ENCODE measurements around the gene SLC1A6.

The SLC1A6 gene

DNA sequence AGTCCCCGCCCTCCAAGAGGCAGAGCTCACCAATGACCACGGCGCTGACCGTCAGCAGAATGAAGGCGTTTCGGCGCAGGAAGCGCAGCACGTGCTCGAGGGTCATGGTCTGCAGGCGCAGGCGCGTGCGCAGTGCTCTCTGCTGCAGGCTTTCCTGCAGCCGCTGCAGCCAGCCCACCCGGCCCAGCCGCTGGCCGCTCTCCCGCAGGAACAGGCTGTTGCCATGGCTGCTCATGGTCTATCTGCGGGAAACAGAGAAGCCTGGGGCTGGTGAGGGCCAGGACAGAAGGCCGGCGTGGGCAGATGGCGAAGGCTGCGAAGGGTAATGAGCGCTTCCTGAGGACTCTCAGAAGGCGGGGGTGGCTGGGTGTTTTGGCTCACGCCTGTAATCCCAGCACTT lies 7.0 kb downstream of the SLC1A6 start:
- no peak overlapping the region for H3K9ac ChIP-seq (ENCODE audit: low read length)
- TF ChIP-seq, protein P1, sequence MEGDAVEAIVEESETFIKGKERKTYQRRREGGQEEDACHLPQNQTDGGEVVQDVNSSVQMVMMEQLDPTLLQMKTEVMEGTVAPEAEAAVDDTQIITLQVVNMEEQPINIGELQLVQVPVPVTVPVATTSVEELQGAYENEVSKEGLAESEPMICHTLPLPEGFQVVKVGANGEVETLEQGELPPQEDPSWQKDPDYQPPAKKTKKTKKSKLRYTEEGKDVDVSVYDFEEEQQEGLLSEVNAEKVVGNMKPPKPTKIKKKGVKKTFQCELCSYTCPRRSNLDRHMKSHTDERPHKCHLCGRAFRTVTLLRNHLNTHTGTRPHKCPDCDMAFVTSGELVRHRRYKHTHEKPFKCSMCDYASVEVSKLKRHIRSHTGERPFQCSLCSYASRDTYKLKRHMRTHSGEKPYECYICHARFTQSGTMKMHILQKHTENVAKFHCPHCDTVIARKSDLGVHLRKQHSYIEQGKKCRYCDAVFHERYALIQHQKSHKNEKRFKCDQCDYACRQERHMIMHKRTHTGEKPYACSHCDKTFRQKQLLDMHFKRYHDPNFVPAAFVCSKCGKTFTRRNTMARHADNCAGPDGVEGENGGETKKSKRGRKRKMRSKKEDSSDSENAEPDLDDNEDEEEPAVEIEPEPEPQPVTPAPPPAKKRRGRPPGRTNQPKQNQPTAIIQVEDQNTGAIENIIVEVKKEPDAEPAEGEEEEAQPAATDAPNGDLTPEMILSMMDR (IDR thresholded peaks at IDR 0.05; ENCODE audit: low read length), result no peak
- TF ChIP-seq EZH2 (IDR thresholded peaks at IDR 0.05; ENCODE audit: borderline replicate concordance, low read length), result no peak
- H3K9me2 ChIP-seq (ENCODE audit: low read depth, low read length), result no peaks in the 10 kb centered on the region
- H3K27me3 ChIP-seq (ENCODE audit: insufficient read depth, low read length), result no peaks in the 10 kb centered on the region
- H3K4me1 ChIP-seq (ENCODE audit: insufficient read depth, low read length, severe bottlenecking), result no peaks in the 10 kb centered on the region
- no peaks in the 10 kb centered on the region for H3K36me3 ChIP-seq (ENCODE audit: insufficient read depth, low read length)
- no peaks in the 10 kb centered on the region for H4K20me1 ChIP-seq (ENCODE audit: insufficient read depth, low read length)
- no peaks in the 10 kb centered on the region for H3F3A ChIP-seq (ENCODE audit: insufficient read depth, low read length)
- no peak overlapping the region for H3K4me2 ChIP-seq (ENCODE audit: low read length)
- no peaks in the 10 kb centered on the region for H3K79me2 ChIP-seq (ENCODE audit: insufficient read depth, low read length)
- H3K27ac ChIP-seq (ENCODE audit: low read depth, low read length, poor library complexity, severe bottlenecking), result no peak overlapping the region
- no peaks in the 10 kb centered on the region for H3K9me3 ChIP-seq (ENCODE audit: low read length)
- H2AFZ ChIP-seq (ENCODE audit: low read length), result no peak overlapping the region
- H3K4me3 ChIP-seq (ENCODE audit: low read depth, low read length, poor library complexity, severe bottlenecking), result no peak overlapping the region

GRCh38 chr19:14971474-14971873 lies 8.2 kb downstream of the SLC1A6 start:
- no peak overlapping the region for H3K4me2 ChIP-seq (ENCODE audit: low read length)
- TF ChIP-seq, protein P1 (IDR thresholded peaks at IDR 0.05; ENCODE audit: low read length), result no peak
- no peak for TF ChIP-seq EZH2 (IDR thresholded peaks at IDR 0.05; ENCODE audit: borderline replicate concordance, low read length)
- no peaks in the 10 kb centered on the region for H4K20me1 ChIP-seq (ENCODE audit: insufficient read depth, low read length)
- no peaks in the 10 kb centered on the region for H3F3A ChIP-seq (ENCODE audit: insufficient read depth, low read length)
- H3K9ac ChIP-seq (ENCODE audit: low read length), result no peak overlapping the region
- H3K9me2 ChIP-seq (ENCODE audit: low read depth, low read length), result no peaks in the 10 kb centered on the region
- no peak overlapping the region for H2AFZ ChIP-seq (ENCODE audit: low read length)
- no peaks in the 10 kb centered on the region for H3K27me3 ChIP-seq (ENCODE audit: insufficient read depth, low read length)
- H3K4me1 ChIP-seq (ENCODE audit: insufficient read depth, low read length, severe bottlenecking), result no peaks in the 10 kb centered on the region
- H3K27ac ChIP-seq (ENCODE audit: low read depth, low read length, poor library complexity, severe bottlenecking), result no peak overlapping the region
- H3K4me3 ChIP-seq (ENCODE audit: low read depth, low read length, poor library complexity, severe bottlenecking), result no peak overlapping the region
- no peaks in the 10 kb centered on the region for H3K36me3 ChIP-seq (ENCODE audit: insufficient read depth, low read length)
- H3K9me3 ChIP-seq (ENCODE audit: low read length), result no peaks in the 10 kb centered on the region
- H3K79me2 ChIP-seq (ENCODE audit: insufficient read depth, low read length), result no peaks in the 10 kb centered on the region

- H2AFZ ChIP-seq (ENCODE audit: low read length), result no peak overlapping the region
- TF ChIP-seq, protein P1 (IDR thresholded peaks at IDR 0.05; ENCODE audit: low read length), result no peak
- no peak for TF ChIP-seq EZH2 (IDR thresholded peaks at IDR 0.05; ENCODE audit: borderline replicate concordance, low read length)
- no peaks in the 10 kb centered on the region for H3F3A ChIP-seq (ENCODE audit: insufficient read depth, low read length)
- H4K20me1 ChIP-seq (ENCODE audit: insufficient read depth, low read length), result no peaks in the 10 kb centered on the region
- no peak overlapping the region for H3K27ac ChIP-seq (ENCODE audit: low read depth, low read length, poor library complexity, severe bottlenecking)
- H3K4me3 ChIP-seq (ENCODE audit: low read depth, low read length, poor library complexity, severe bottlenecking), result no peak overlapping the region
- H3K9me2 ChIP-seq (ENCODE audit: low read depth, low read length), result no peaks in the 10 kb centered on the region
- no peaks in the 10 kb centered on the region for H3K4me1 ChIP-seq (ENCODE audit: insufficient read depth, low read length, severe bottlenecking)
- H3K36me3 ChIP-seq (ENCODE audit: insufficient read depth, low read length), result no peaks in the 10 kb centered on the region
- no peaks in the 10 kb centered on the region for H3K9me3 ChIP-seq (ENCODE audit: low read length)
- H3K27me3 ChIP-seq (ENCODE audit: insufficient read depth, low read length), result no peaks in the 10 kb centered on the region
- no peaks in the 10 kb centered on the region for H3K79me2 ChIP-seq (ENCODE audit: insufficient read depth, low read length)
- H3K9ac ChIP-seq (ENCODE audit: low read length), result no peak overlapping the region
- no peak overlapping the region for H3K4me2 ChIP-seq (ENCODE audit: low read length)
Observed at GRCh38 chr19:14968247-14968646, 11.4 kb downstream of the SLC1A6 start.
